ENCODE data around the gene TNFAIP8L1. TPM values are rescaled to one million over a fixed set of nuclear protein-coding genes. Genes with fewer than 3 reads are reported as not detected.

TNFAIP8L1 gene
- total and polyA plus RNA-seq, 2 experiments from 2014 or later, result 13.6 to 14.3 TPM

DNA sequence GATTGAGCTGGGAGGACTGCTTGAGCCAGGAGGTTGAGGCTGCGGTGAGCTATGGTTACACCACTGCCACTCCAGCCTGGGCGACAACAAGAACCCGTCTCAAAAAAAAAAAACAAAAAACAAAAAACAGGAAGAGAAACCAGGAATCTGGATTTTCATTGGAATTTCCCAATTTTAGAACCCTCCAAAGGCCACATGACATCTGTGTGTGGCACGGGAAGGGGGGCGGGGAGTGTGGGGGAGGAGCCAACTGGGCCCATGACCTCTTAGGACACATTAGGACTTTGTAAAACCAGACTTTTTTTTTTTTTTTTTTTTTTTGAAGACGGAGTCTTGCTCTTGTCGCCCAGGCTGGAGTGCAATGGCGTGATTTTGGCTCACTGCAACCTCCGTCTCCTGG is 52.1 kb downstream of the TNFAIP8L1 start:
- Histone ChIP-seq H3K27me3 (no peaks in the 10 kb centered on the region), H3K4me1 (ENCODE audit: insufficient read depth) (no peaks in the 10 kb centered on the region), H2AFZ (no peak overlapping the region), H3K36me3 (replicated peaks; ENCODE audit: insufficient read depth, low read depth) (no peaks in the 10 kb centered on the region), H4K20me1 (ENCODE audit: insufficient read depth, poor library complexity, severe bottlenecking) (no peaks in the 10 kb centered on the region), H3K9me3 (ENCODE audit: low read depth) (no peaks in the 10 kb centered on the region), H3K4me3 (no peak overlapping the region), H3K27ac (no peak overlapping the region), H3K9me2 (replicated peaks; ENCODE audit: insufficient read depth) (no peaks in the 10 kb centered on the region), H3K4me2 (no peak overlapping the region), H3K79me2 (no peaks in the 10 kb centered on the region)
- DNase-seq (ENCODE audit: low spot score), result no peak
- 95% methylated on average over 6 of the region's 9 CpGs for WGBS (ENCODE audit: low lambda C conversion rate, missing lambda C conversion rate)
- TF ChIP-seq, protein P1, sequence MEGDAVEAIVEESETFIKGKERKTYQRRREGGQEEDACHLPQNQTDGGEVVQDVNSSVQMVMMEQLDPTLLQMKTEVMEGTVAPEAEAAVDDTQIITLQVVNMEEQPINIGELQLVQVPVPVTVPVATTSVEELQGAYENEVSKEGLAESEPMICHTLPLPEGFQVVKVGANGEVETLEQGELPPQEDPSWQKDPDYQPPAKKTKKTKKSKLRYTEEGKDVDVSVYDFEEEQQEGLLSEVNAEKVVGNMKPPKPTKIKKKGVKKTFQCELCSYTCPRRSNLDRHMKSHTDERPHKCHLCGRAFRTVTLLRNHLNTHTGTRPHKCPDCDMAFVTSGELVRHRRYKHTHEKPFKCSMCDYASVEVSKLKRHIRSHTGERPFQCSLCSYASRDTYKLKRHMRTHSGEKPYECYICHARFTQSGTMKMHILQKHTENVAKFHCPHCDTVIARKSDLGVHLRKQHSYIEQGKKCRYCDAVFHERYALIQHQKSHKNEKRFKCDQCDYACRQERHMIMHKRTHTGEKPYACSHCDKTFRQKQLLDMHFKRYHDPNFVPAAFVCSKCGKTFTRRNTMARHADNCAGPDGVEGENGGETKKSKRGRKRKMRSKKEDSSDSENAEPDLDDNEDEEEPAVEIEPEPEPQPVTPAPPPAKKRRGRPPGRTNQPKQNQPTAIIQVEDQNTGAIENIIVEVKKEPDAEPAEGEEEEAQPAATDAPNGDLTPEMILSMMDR (IDR thresholded peaks at IDR 0.05; ENCODE audit: poor library complexity), result no peak
- TF ChIP-seq EZH2 (IDR thresholded peaks at IDR 0.05; ENCODE audit: borderline replicate concordance), result no peak
- TF ChIP-seq EZH2phosphoT487 (IDR thresholded peaks at IDR 0.05; ENCODE audit: low read depth, severe bottlenecking, unreplicated experiment), result no peak

DNA sequence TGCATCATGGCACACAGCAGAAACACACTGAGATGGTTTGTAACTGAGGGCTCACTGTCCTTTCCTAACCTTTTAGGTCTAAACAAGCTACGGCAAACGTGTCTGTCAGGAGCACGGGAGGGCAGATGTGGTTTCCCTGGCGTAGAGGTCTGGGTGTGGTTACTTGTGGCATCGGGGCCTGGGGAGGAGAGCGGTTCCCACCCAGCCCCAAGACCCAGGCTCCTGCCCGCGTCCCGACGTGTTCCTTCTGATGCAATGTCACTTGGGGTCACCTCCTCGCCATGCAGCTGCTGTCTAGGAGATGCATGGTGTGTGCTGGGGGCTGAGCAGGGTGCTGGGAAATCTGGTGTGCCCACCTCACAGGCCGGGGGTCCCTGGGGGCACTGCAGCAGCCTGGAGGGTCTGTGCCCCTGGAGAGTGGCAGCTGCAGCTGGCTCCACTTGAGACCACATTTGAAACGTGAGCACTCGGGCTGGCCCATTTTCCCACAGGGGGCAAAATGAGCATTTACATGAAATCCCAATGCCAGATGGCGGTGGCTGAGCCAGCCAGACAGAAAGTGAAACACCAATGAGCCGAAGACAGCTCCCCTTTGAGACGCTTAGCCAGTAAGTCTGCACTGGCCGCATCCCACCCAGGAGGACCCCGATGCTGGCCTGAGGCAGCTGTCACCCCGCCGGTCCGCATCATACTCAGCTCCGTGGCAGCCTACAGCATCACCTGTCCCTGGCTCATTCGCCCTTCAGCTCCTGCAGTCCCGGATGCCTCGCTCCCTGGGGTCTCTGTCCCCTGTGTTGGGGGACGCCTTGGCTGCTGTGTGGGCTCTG is 53.1 kb downstream of the TNFAIP8L1 start:
- no peaks in the 10 kb centered on the region for H3K4me1 ChIP-seq (ENCODE audit: insufficient read depth)
- no peaks in the 10 kb centered on the region for H3K9me3 ChIP-seq (ENCODE audit: low read depth)
- no peak overlapping the region for H3K4me2 ChIP-seq
- no peaks in the 10 kb centered on the region for H3K36me3 ChIP-seq (replicated peaks; ENCODE audit: insufficient read depth, low read depth)
- no peaks in the 10 kb centered on the region for H3K27me3 ChIP-seq
- no peak overlapping the region for H3K27ac ChIP-seq
- no peak overlapping the region for H2AFZ ChIP-seq
- H3K4me3 ChIP-seq, result no peak overlapping the region
- H4K20me1 ChIP-seq (ENCODE audit: insufficient read depth, poor library complexity, severe bottlenecking), result no peaks in the 10 kb centered on the region
- H3K9me2 ChIP-seq (replicated peaks; ENCODE audit: insufficient read depth), result no peaks in the 10 kb centered on the region
- WGBS (ENCODE audit: low lambda C conversion rate, missing lambda C conversion rate), result 94% methylated on average over 27 of the region's 27 CpGs
- H3K79me2 ChIP-seq, result no peaks in the 10 kb centered on the region
- TF ChIP-seq EZH2phosphoT487 (IDR thresholded peaks at IDR 0.05; ENCODE audit: low read depth, severe bottlenecking, unreplicated experiment), result no peak
- TF ChIP-seq EZH2 (IDR thresholded peaks at IDR 0.05; ENCODE audit: borderline replicate concordance), result no peak
- TF ChIP-seq, protein P1 (IDR thresholded peaks at IDR 0.05; ENCODE audit: poor library complexity), result no peak
- no peak for DNase-seq (ENCODE audit: low spot score)

DNA sequence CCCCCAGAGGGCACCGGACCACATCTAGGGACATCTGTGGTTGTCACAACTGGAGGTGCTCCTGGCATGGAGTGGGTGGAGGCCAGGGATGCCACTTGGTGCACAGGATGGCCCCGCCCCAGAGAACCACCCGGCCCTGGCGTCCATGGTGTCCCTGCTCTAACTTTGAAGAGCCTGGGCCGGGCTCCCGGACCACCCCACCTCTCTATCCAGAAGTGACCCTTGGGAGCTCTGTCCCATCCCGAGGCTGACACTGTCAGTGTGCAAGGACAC is 53.7 kb downstream of the TNFAIP8L1 start:
- H3K9me3 ChIP-seq (ENCODE audit: low read depth), result no peaks in the 10 kb centered on the region
- H3K4me3 ChIP-seq, result no peak overlapping the region
- no peaks in the 10 kb centered on the region for H3K27me3 ChIP-seq
- H3K9me2 ChIP-seq (replicated peaks; ENCODE audit: insufficient read depth), result no peaks in the 10 kb centered on the region
- H3K27ac ChIP-seq, result no peak overlapping the region
- H3K79me2 ChIP-seq, result no peaks in the 10 kb centered on the region
- 96% methylated on average over 7 of the region's 7 CpGs for whole genome bisulfite sequencing (ENCODE audit: low lambda C conversion rate, missing lambda C conversion rate)
- TF ChIP-seq EZH2 (IDR thresholded peaks at IDR 0.05; ENCODE audit: borderline replicate concordance) (no peak), EZH2phosphoT487 (IDR thresholded peaks at IDR 0.05; ENCODE audit: low read depth, severe bottlenecking, unreplicated experiment) (no peak)
- TF ChIP-seq, protein P1 (IDR thresholded peaks at IDR 0.05; ENCODE audit: poor library complexity), result no peak
- no peaks in the 10 kb centered on the region for H3K4me1 ChIP-seq (ENCODE audit: insufficient read depth)
- H3K36me3 ChIP-seq (replicated peaks; ENCODE audit: insufficient read depth, low read depth), result no peaks in the 10 kb centered on the region
- H4K20me1 ChIP-seq (ENCODE audit: insufficient read depth, poor library complexity, severe bottlenecking), result no peaks in the 10 kb centered on the region
- H2AFZ ChIP-seq, result no peak overlapping the region
- H3K4me2 ChIP-seq, result no peak overlapping the region
- DNase-seq (ENCODE audit: low spot score), result no peak

Data from hepatocyte (in vitro differentiated cells).